NCI-H82 treated with DMSO at 0.1 percent for 48 hours (cell line): ENCODE data around the gene ARMC3.
"Not testable (repeated sequence)": the region's sequence is repeated elsewhere in the genome, so short reads cannot be mapped to it uniquely, and the experiment has no call there.

Experiments used
- DNase-seq: peaks from one replicate; lab custom pipeline; 2025; ENCODE audit not compliant: unreplicated experiment; lab: John Stamatoyannopoulos, UW

Gene ARMC3

DNA sequence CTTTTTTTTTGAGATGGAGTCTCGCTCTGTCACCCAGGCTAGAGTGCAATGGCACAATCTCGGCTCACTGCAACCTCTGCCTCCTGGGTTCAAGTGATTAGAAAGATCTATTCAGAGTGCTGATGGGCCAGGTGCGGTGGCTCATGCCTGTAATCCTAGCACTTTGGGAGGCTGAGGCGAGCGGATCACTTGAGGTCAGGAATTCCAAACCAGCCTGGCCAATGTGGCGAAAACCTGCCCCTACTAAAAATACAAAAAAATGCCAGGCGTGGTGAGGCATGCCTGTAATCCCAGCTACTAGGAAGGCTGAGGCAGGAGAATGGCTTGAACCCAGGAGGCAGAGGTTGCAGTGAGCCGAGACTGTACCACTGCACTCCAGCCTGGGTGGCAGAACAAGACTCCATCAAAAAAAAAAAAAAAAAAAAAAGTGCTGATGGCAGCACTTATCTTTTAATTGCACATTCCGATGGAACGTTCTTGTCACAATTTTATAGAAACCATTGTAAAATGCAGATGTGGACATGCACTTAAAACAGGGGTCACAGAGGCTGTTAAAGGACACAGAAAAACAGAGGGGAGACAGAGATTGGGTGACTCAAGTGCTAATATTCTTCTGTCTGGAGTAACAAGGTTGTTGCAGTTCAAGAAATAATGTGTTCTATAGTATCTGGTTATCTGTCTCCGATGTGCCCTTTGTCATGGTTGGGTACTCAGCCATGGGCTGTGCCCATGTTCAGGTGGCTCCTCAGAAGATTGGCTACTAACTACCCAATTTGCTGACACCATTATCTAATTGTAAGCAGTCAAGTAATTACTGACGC, 142.4 kb downstream of the ARMC3 start:
- not testable (repeated sequence) for DNase-seq

GRCh38 chr10:23070913-23071218, 143.0 kb downstream of the ARMC3 start:
- no peak for DNase-seq

GRCh38 chr10:23072593-23072992, 144.7 kb downstream of the ARMC3 start:
- not testable (repeated sequence) for DNase-seq

GRCh38 chr10:23073527-23073926, 145.7 kb downstream of the ARMC3 start:
- DNase-seq: no peak

- DNase-seq: no peak
These were observed 147.8 kb downstream of the ARMC3 start for GRCh38 chr10:23075672-23076071.

DNA sequence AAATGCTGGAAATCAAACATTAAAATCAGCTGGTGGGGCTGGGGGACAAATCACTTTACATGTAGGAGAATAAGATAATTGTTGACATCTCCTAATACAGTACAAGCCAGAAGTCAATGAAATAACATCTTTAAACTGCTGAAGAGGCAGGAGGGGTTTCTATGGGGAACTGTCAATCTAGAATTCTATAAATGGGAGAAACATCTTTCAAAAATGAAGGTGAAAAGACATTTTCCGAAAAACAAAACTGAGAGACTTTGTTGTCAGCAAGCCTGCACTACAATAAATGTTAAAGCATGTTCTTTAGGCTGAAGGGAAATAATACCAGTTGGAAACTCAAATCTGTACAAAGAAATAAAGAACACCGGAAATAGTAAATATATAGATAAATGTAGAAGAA, 150.3 kb downstream of the ARMC3 start:
- no peak for DNase-seq

DNA sequence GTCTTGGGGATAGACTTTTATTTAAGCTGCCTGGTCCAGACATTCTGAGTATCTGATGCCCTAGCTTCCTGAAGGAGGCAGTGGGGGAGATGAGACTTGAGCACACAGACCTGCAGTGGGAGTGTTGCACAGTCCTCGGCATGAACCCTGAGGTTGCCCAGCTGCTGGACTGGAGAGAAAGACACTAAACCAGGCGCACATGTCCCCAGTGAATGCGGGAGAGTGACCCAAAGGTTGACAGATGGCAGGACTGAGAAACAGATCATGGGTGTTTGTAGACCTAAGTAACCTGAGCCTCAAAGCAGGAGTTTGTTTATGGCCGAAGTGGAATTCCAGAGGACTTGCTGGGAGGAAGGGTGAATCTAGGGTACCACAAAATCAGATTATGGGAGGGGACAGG, 151.8 kb downstream of the ARMC3 start:
- DNase-seq: peak; percentile 75

DNA sequence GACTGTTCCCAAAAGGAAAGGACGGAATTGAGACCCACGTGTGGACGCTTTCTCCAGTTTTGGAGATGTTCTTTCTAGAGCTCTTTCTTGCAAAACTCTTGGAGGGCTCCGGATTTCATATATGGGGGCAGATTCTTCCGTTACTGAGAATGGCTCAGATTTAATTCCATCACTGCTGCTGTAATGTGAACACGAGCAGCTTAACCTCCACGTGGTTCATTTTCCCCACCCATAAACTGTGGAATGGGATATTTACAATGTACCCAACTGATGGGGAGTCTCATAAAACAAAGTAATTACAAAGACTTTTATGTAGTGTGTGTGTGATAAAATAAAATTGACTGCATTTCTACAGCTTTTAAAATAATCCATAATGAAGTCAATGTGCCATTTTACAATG, 152.4 kb downstream of the ARMC3 start:
- peak; percentile 3 for DNase-seq

DNA sequence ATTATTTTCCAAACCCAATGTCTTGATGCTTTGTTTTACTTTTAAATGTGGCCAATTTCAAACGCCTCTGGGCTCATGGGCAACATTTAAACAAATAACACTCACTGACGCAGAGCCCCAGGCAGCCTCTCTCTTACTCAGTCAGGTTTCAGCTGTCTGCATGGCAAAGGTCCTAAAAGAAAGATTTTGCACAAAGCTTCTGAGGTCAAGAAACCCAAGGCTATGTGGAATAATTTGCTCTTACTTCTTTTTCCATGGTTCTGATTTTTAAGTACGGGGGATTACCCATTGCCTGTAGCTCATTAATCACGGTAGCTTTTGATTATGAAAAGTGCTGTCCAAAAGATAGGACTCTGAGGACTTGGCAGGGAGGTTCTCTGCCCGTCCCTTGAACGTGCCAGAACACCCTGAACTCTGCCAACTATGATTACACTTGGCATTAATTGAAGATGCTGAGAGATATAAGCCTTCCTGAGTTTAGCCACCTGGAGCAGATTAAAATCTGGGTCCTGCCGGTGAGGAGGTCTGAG, 153.4 kb downstream of the ARMC3 start:
- no peak for DNase-seq

DNA sequence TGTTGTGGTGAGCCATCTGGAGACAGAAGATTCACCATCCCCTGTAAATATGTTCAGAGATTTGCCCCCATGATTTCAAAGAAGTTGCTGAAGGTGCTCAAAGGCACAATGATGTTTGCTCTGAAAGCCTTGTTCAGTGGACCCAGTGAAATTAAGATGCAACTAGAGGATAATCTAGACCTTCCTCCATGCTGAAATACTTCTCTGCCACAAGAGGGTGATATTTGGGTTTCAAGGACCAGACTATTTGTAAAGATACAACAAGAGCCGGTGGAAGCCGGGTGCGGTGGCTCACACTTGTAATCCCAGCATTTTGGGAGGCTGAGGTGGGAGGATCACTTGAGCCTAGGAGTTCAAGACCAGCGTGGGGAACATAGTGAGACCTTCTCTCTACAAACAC, 154.0 kb downstream of the ARMC3 start:
- no peak for DNase-seq
